HCEC 1CT (cell line): Measurements from ENCODE around the gene TAAR8.
A peak's percentile ranks its signal among the peaks of the same experiment; 100 is the strongest.
"Not testable (repeated sequence)": the region's sequence is repeated elsewhere in the genome, so short reads cannot be mapped to it uniquely, and the experiment has no call there.

ENCODE experiments used
- DNase-seq: peaks from one replicate; pipeline ENCODE4 v3.0.0-alpha.2; 2017

Gene TAAR8

GRCh38 chr6:132548746-132549463 lies 3.6 kb upstream of the TAAR8 start:
- no peak for DNase-seq

- no peak for DNase-seq
Observed at GRCh38 chr6:132551214-132551613, 1.3 kb upstream of the TAAR8 start.

GRCh38 chr6:132560087-132560486 lies 7.6 kb downstream of the TAAR8 start:
- not testable (repeated sequence) for DNase-seq

- no peak for DNase-seq
Observed at GRCh38 chr6:132566404-132566803, 13.9 kb downstream of the TAAR8 start.

- DNase-seq = no peak
Observed at GRCh38 chr6:132567566-132567965, 15.1 kb downstream of the TAAR8 start.

- no peak for DNase-seq
Observed at GRCh38 chr6:132568611-132569010, 16.1 kb downstream of the TAAR8 start.

- DNase-seq = no peak
Observed at GRCh38 chr6:132569170-132569569, 16.7 kb downstream of the TAAR8 start.

- no peak for DNase-seq
Observed at GRCh38 chr6:132570221-132570777, 17.8 kb downstream of the TAAR8 start, which contains the start of gene TAAR6. TAAR6 (plus strand) TSS chr6:132570322; CDS start chr6:132570322, 0 bp downstream.

GRCh38 chr6:132571774-132572173 lies 19.3 kb downstream of the TAAR8 start:
- DNase-seq = no peak

GRCh38 chr6:132584698-132585097 lies 32.2 kb downstream of the TAAR8 start:
- DNase-seq = no peak

- DNase-seq = no peak
Observed at GRCh38 chr6:132587424-132587823, 35.0 kb downstream of the TAAR8 start.

- DNase-seq = no peak
Observed at GRCh38 chr6:132589454-132589853, 37.0 kb downstream of the TAAR8 start, which contains the start of gene TAAR5. TAAR5 (minus strand) TSS chr6:132589741; CDS start chr6:132589686, 55 bp downstream.

GRCh38 chr6:132590362-132590761 lies 37.9 kb downstream of the TAAR8 start:
- no peak for DNase-seq

GRCh38 chr6:132592855-132593254 lies 40.4 kb downstream of the TAAR8 start:
- DNase-seq = no peak

GRCh38 chr6:132596201-132596600 lies 43.7 kb downstream of the TAAR8 start:
- no peak for DNase-seq

GRCh38 chr6:132598473-132598872 lies 46.0 kb downstream of the TAAR8 start:
- peak; percentile 9 for DNase-seq

- DNase-seq = not testable (repeated sequence)
Observed at GRCh38 chr6:132600900-132601299, 48.4 kb downstream of the TAAR8 start.
